H1 (cell line): Measurements from ENCODE around the gene ADK. TPM values are rescaled to one million over a fixed set of nuclear protein-coding genes. Genes with fewer than 3 reads are reported as not detected.

Source experiments
- CTCF ChIA-PET: fragments of 300-600 bp; sonication (Branson Sonifier 250); formaldehyde crosslinking; loops from one replicate; lab custom pipeline; 2021; ENCODE audit not compliant: partially characterized antibody; lab: Charles Lee
- POLR2A ChIA-PET: fragments of 300-600 bp; sonication (Branson Sonifier 250); formaldehyde crosslinking; loops from one replicate; lab custom pipeline; 2021; ENCODE audit warnings: inconsistent platforms; ENCODE audit not compliant: partially characterized antibody; lab: Charles Lee
- DNase-seq, 2 experiments: peaks; one replicate each; pipeline versions ENCODE4 v3.0.0 to v3.0.0-alpha.2; 2010 to 2022; ENCODE audit warnings: low spot score in 2 of 2, low read depth in 1 of 2, mixed read lengths in 1 of 2
- FAIRE-seq: peaks from 2 replicates; lab custom pipeline; 2011; peaks lifted over from hg19 to GRCh38; lab: Jason Lieb, UNC
- H2AFZ ChIP-seq: 2 replicates; pipeline ENCODE4 v1.8.1; 2012; ENCODE audit warnings: low read length, inconsistent platforms
- H2AK5ac ChIP-seq: 2 replicates; pipeline ENCODE4 v1.6.1; 2013; ENCODE audit warnings: low read depth, low read length
- H2BK120ac ChIP-seq: replicated peaks from 2 replicates; pipeline ENCODE3; 2013; ENCODE audit warnings: low read depth, low read length, inconsistent platforms
- H2BK12ac ChIP-seq: 2 replicates; pipeline ENCODE4 v1.6.1; 2013; ENCODE audit warnings: low read depth, low read length
- H2BK15ac ChIP-seq: 2 replicates; pipeline ENCODE4 v1.6.1; 2013; ENCODE audit warnings: low read length
- H2BK20ac ChIP-seq: 2 replicates; pipeline ENCODE4 v1.6.1; 2013; ENCODE audit warnings: low read length
- H2BK5ac ChIP-seq: 2 replicates; pipeline ENCODE4 v1.6.1; 2013; ENCODE audit warnings: low read depth, low read length
- H3K14ac ChIP-seq: 2 replicates; pipeline ENCODE4 v1.6.1; 2013; ENCODE audit warnings: inconsistent platforms; ENCODE audit not compliant: insufficient read length
- H3K18ac ChIP-seq: 2 replicates; pipeline ENCODE4 v1.6.1; 2013; ENCODE audit warnings: low read length; ENCODE audit errors: extremely low read depth
- H3K23ac ChIP-seq: 2 replicates; pipeline ENCODE4 v1.6.1; 2013; ENCODE audit warnings: inconsistent platforms; ENCODE audit not compliant: insufficient read length
- H3K23me2 ChIP-seq: 2 replicates; pipeline ENCODE4 v1.6.1; 2013; ENCODE audit warnings: low read depth, low read length
- H3K27ac ChIP-seq: 2 replicates; pipeline ENCODE4 v1.6.1; 2011; ENCODE audit warnings: low read depth, low read length, inconsistent platforms
- H3K27me3 ChIP-seq, 4 experiments: replicated peaks in 1 of 4; 1 replicate in 1 of 4; 2 replicates in 3 of 4; pipeline versions ENCODE4 v1.6.1 to v1.8.1; 2011 to 2013; ENCODE audit warnings: low read length in 3 of 4, mild to moderate bottlenecking in 3 of 4, inconsistent platforms in 2 of 4, mixed read lengths in 2 of 4, moderate library complexity in 1 of 4; ENCODE audit not compliant: control insufficient read depth in 3 of 4, insufficient read depth in 3 of 4; ENCODE audit errors: extremely low read depth in 1 of 4
- H3K36me3 ChIP-seq, 4 experiments: 2 replicates each; pipeline versions ENCODE4 v1.6.1 to v1.8.1; 2011 to 2013; ENCODE audit warnings: mild to moderate bottlenecking in 4 of 4, low read length in 3 of 4, moderate library complexity in 2 of 4, control low read depth in 1 of 4, inconsistent platforms in 1 of 4; ENCODE audit not compliant: insufficient read depth in 4 of 4, control insufficient read depth in 2 of 4
- H3K4ac ChIP-seq: replicated peaks from 2 replicates; pipeline ENCODE3; 2013; ENCODE audit warnings: low read length, low read depth, mixed read lengths, inconsistent platforms; ENCODE audit not compliant: insufficient read length
- H3K4me1 ChIP-seq, 4 experiments: replicated peaks in 1 of 4; 1 replicate in 1 of 4; 2 replicates in 3 of 4; pipeline versions ENCODE4 v1.6.1 to v1.8.1; 2011 to 2013; ENCODE audit warnings: low read length in 3 of 4, inconsistent platforms in 2 of 4, mixed read lengths in 1 of 4; ENCODE audit not compliant: insufficient read depth in 4 of 4, control insufficient read depth in 3 of 4
- H3K4me2 ChIP-seq, 2 experiments: 2 replicates each; pipeline versions ENCODE4 v1.6.1 to v1.8.1; 2011 to 2013; ENCODE audit warnings: low read depth in 2 of 2, low read length in 2 of 2, control low read depth in 1 of 2, inconsistent platforms in 1 of 2, mild to moderate bottlenecking in 1 of 2; ENCODE audit not compliant: insufficient read depth in 1 of 2
- H3K4me3 ChIP-seq, 4 experiments: fragments of 200-600, 300-600 bp in 1 of 4; sonication (generic), shearing (Covaris generic), sonication (Bioruptor Twin) in 1 of 4; 2 replicates each; pipeline versions ENCODE4 v1.5.1 to v1.8.1; 2011 to 2016; ENCODE audit warnings: low read length in 4 of 4, low read depth in 3 of 4, control low read depth in 2 of 4, inconsistent platforms in 2 of 4, mild to moderate bottlenecking in 2 of 4, mixed read lengths in 1 of 4, moderate library complexity in 1 of 4; ENCODE audit not compliant: insufficient read depth in 2 of 4; ENCODE audit errors: extremely low read depth in 1 of 4
- H3K56ac ChIP-seq: replicated peaks from 2 replicates; pipeline ENCODE3; 2013; ENCODE audit warnings: low read depth, mild to moderate bottlenecking, mixed read lengths, low read length, inconsistent platforms; ENCODE audit not compliant: insufficient read length
- H3K79me1 ChIP-seq: 2 replicates; pipeline ENCODE4 v1.6.1; 2013; ENCODE audit warnings: low read depth, low read length, control low read depth
- H3K79me2 ChIP-seq, 2 experiments: 2 replicates each; pipeline versions ENCODE4 v1.6.1 to v1.8.1; 2012 to 2013; ENCODE audit warnings: low read length in 2 of 2, mild to moderate bottlenecking in 2 of 2, inconsistent platforms in 1 of 2; ENCODE audit not compliant: insufficient read depth in 2 of 2, control insufficient read depth in 1 of 2
- H3K9ac ChIP-seq, 4 experiments: replicated peaks in 1 of 4; 1 replicate in 1 of 4; 2 replicates in 3 of 4; pipeline versions ENCODE4 v1.6.1 to v1.8.1; 2011 to 2013; ENCODE audit warnings: low read depth in 3 of 4, low read length in 3 of 4, control low read depth in 2 of 4, mild to moderate bottlenecking in 2 of 4, moderate library complexity in 2 of 4, inconsistent platforms in 1 of 4; ENCODE audit errors: extremely low read depth in 1 of 4
- H3K9me3 ChIP-seq, 2 experiments: 2 replicates each; pipeline versions ENCODE4 v1.6.1 to v1.8.1; 2012 to 2013; ENCODE audit warnings: mild to moderate bottlenecking in 2 of 2, moderate library complexity in 2 of 2, control low read depth in 1 of 2, inconsistent platforms in 1 of 2, low read depth in 1 of 2, low read length in 1 of 2, mixed read lengths in 1 of 2; ENCODE audit not compliant: insufficient read depth in 2 of 2
- H4K20me1 ChIP-seq, 2 experiments: replicated peaks in 1 of 2; 2 replicates each; pipeline versions ENCODE3 to v1.8.1; 2011 to 2013; ENCODE audit warnings: inconsistent platforms in 2 of 2, low read length in 2 of 2, mild to moderate bottlenecking in 1 of 2; ENCODE audit not compliant: insufficient read depth in 2 of 2, control insufficient read depth in 1 of 2
- H4K5ac ChIP-seq: 2 replicates; pipeline ENCODE4 v1.6.1; 2013; ENCODE audit warnings: low read length, low read depth, mixed read lengths, inconsistent platforms; ENCODE audit not compliant: insufficient read length
- H4K8ac ChIP-seq: 2 replicates; pipeline ENCODE4 v1.8.0; 2013; ENCODE audit warnings: mild to moderate bottlenecking, moderate library complexity, low read length, inconsistent platforms; ENCODE audit not compliant: insufficient read depth; ENCODE audit errors: extremely low read depth
- H4K91ac ChIP-seq: replicated peaks from 2 replicates; pipeline ENCODE3; 2013; ENCODE audit warnings: low read length, mixed read lengths, inconsistent platforms; ENCODE audit not compliant: insufficient read length
- ASH2L ChIP-seq: fragments of 200-600, 300-600 bp; sonication (generic); IDR thresholded peaks from one replicate; pipeline ENCODE4 v1.7.1; 2017; ENCODE audit warnings: low read length
- CHD1 ChIP-seq: IDR thresholded peaks from 2 replicates; pipeline ENCODE4 v1.6.1; 2012; ENCODE audit warnings: low read depth, low read length, improper control_type of control experiment
- FOSL1 ChIP-seq: IDR thresholded peaks from 2 replicates; pipeline ENCODE4 v1.6.1; 2011; ENCODE audit warnings: mild to moderate bottlenecking, low read depth, low read length, moderate library complexity; ENCODE audit not compliant: insufficient read depth
- JUN ChIP-seq: IDR thresholded peaks from 2 replicates; pipeline ENCODE4 v1.6.1; 2011; ENCODE audit warnings: low read depth, mild to moderate bottlenecking, improper control_type of control experiment, low read length
- NRF1 ChIP-seq: IDR thresholded peaks from 2 replicates; pipeline ENCODE4 v1.6.1; 2011; ENCODE audit warnings: mild to moderate bottlenecking, low read depth, low read length, improper control_type of control experiment
- POLR2A ChIP-seq, 2 experiments: IDR thresholded peaks; 1 replicate in 1 of 2; 2 replicates in 1 of 2; pipeline ENCODE4 v1.6.1; 2011; ENCODE audit warnings: low read depth in 2 of 2, low read length in 2 of 2, mild to moderate bottlenecking in 2 of 2; ENCODE audit errors: control extremely low read depth in 1 of 2
- SUZ12 ChIP-seq: fragments of 200-600 bp; sonication (generic); IDR thresholded peaks from 2 replicates; pipeline ENCODE4 v1.6.1; 2012; ENCODE audit warnings: mild to moderate bottlenecking, inconsistent platforms, low read length, moderate library complexity, mixed read lengths
- TEAD4 ChIP-seq: IDR thresholded peaks from 2 replicates; pipeline ENCODE4 v1.6.1; 2012; ENCODE audit warnings: low read depth, low read length, inconsistent platforms, mixed read lengths
- YY1 ChIP-seq: IDR thresholded peaks from 2 replicates; pipeline ENCODE4 v1.6.1; 2011; ENCODE audit warnings: low read depth, mild to moderate bottlenecking, low read length
- WGBS, 2 experiments: shearing (Covaris generic) in 1 of 2; methylation state at CpG; one replicate each; pipeline versions ENCODE4 v1.1.6 to v1.1.7; 2013 to 2015; ENCODE audit warnings: low lambda C conversion rate in 2 of 2, mixed read lengths in 2 of 2, inconsistent platforms in 1 of 2, low coverage in 1 of 2, missing lambda C conversion rate in 1 of 2; ENCODE audit not compliant: insufficient replicate concordance in 2 of 2, insufficient coverage in 1 of 2, insufficient read length in 1 of 2; ENCODE audit errors: extremely low coverage in 1 of 2, missing lambda C conversion rate in 1 of 2; 5-methylcytosine and 5-hydroxymethylcytosine counted together
- polyA plus RNA-seq, 7 experiments: library from polyadenylated mRNA; depleted of rRNA in 3 of 7; stranded (reverse) in 5 of 7; unstranded in 2 of 7; fragments of >200 nt in 5 of 7; fragments of 200-250 nt in 2 of 7; gene quantifications; 1 replicate in 5 of 7; 2 replicates in 1 of 7; 4 replicates in 1 of 7; pipeline versions ENCODE4 v1.2.1 to v1.2.3, GENCODE V29; 2011 to 2013; ENCODE audit warnings: missing spikeins in 2 of 7, mixed read lengths in 2 of 7
- total RNA-seq: library from RNA; stranded (reverse); fragmentation: NEBNext Ultra II Directional; extraction: Animal tissue kit (Norgen Biotek cat#: 25700); gene quantifications from 2 replicates; pipeline ENCODE4 v1.2.1, GENCODE V29; 2021

ADK gene
- total and polyA plus RNA-seq, 2 of the 8 experiments (the other 6 are each of a cell fraction or from before 2014, with no cell fraction given): 12.3 to 42.4 TPM

GRCh38 chr10:74227697-74228424, 76.8 kb downstream of the ADK start:
- Histone ChIP-seq H3K14ac (no peak overlapping the region), H3K4me3 (no peak overlapping the region), H2BK20ac (no peak overlapping the region), H4K91ac (no peak overlapping the region), H4K8ac (no peak overlapping the region), H3K27me3 (no peaks in the 10 kb centered on the region), H3K4me2 (no peak overlapping the region), H3K56ac (no peak overlapping the region), H2AFZ (no peak overlapping the region), H3K79me1 (no peaks in the 10 kb centered on the region), H2BK15ac (no peak overlapping the region), H2BK120ac (no peak overlapping the region), H3K4ac (no peak overlapping the region), H2AK5ac (no peak overlapping the region), H3K36me3 (no peaks in the 10 kb centered on the region), H3K27ac (no peak overlapping the region), H2BK5ac (no peak overlapping the region), H3K79me2 (no peaks in the 10 kb centered on the region), H3K18ac (no peak overlapping the region), H4K5ac (no peak overlapping the region), H3K4me1 (no peaks in the 10 kb centered on the region), H3K9me3 (no peaks in the 10 kb centered on the region), H3K9ac (no peak overlapping the region), H2BK12ac (no peak overlapping the region), H3K23me2 (no peaks in the 10 kb centered on the region), H4K20me1 (no peaks in the 10 kb centered on the region), H3K23ac (no peak overlapping the region)
- ChIA-PET POLR2A (no interaction called here), CTCF (interaction anchor here (0.6 kb wide), 2 partner anchors 983 to 1422 kb away, joined by 3 read pairs; partner anchors contain the start of gene VDAC2)
- FAIRE-seq (no peak), DNase-seq (no peak)
- TF ChIP-seq CHD1: no peak
- TF ChIP-seq ASH2L: no peak
- TF ChIP-seq NRF1: no peak
- TF ChIP-seq POLR2A (IDR thresholded peaks at IDR 0.05; ENCODE audit: control extremely low read depth in 1 of 2, low read depth in 2 of 2, low read length in 2 of 2): no peak
- TF ChIP-seq JUN: no peak
- TF ChIP-seq YY1: no peak
- TF ChIP-seq SUZ12: no peak
- TF ChIP-seq FOSL1: no peak
- TF ChIP-seq TEAD4: no peak
- WGBS, 2 experiments: 91% methylated on average over 3 of the region's 3 CpGs; no CpG with 5 or more reads in 1 of the 2 experiments
